HG03139 (cell line): ENCODE measurements around the gene GOLGA8K.
"Not testable (repeated sequence)": the region's sequence is repeated elsewhere in the genome, so short reads cannot be mapped to it uniquely, and the experiment has no call there.

ENCODE experiments used
- ATAC-seq: cut with Tn5 transposase; IDR thresholded peaks from one replicate; pipeline ENCODE4 v1.9.1; 2021; ENCODE audit not compliant: unreplicated experiment

The GOLGA8K gene, protein sequence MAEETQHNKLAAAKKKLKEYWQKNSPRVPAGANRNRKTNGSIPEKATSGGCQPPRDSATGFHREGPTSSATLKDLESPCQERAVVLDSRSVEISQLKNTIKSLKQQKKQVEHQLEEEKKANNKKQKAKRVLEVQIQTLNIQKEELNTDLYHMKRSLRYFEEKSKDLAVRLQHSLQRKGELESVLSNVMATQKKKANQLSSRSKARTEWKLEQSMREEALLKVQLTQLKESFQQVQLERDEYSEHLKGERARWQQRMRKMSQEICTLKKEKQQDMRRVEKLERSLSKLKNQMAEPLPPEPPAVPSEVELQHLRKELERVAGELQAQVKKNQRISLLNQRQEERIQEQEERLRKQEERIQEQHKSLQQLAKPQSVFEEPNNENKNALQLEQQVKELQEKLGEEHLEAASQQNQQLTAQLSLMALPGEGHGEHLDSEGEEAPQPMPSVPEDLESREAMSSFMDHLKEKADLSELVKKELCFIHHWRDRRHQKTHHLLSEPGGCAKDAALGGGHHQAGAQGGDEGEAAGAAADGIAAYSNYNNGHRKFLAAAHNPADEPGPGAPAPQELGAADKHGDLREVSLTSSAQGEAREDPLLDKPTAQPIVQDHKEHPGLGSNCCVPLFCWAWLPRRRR

DNA sequence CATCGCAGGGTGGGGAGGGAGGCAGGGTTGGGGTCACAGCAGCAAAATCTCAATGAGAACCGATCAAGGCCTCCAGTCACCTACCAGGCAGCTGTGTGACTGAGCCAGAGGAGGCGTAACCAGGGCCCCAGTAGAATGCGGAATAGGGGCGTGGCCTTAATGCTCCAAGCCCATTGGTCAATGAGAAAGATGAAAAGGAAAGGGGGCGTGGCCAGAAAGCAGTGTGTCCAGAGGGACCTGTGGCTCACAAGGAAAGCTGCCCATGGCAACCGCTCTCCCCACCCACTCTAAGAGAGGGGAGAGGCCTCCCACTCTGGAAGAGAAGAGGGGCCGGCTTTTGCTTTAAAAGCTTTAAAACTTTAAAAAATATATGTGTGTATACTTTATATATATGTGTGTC is at the start of gene GOLGA8K:
Gene GOLGA8K, minus strand, starts transcription at position 101 of the 400 bp plus-strand sequence. Its CDS starts 98 bp downstream, at position 3.
- ATAC-seq = not testable (repeated sequence)

DNA sequence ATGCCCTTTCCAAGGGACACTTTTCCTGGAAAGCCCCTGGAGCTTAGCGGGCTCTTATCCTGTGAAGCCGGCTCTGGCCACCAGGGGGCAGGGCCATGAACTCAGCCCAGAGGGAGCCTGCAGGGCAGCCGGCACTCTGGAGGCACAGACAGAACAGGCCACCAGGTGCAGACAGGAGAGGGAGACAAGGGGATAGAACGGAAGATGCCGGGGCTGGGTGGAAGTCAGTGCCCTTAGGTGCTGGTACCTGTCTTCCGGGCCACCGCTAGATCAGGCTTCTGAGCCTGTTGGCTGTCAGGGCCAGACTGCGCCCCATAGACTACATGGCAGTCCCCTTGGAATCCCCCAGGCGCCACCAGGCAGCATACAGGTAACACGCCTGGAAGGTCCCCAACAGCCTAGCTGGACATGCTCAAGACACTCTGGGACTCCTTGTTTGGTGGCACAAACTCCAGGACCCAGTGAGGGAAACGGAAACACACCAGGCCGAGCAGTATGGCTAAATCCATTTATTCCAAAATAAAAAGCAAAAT is 37.4 kb upstream of the GOLGA8K start:
- not testable (repeated sequence) for ATAC-seq

DNA sequence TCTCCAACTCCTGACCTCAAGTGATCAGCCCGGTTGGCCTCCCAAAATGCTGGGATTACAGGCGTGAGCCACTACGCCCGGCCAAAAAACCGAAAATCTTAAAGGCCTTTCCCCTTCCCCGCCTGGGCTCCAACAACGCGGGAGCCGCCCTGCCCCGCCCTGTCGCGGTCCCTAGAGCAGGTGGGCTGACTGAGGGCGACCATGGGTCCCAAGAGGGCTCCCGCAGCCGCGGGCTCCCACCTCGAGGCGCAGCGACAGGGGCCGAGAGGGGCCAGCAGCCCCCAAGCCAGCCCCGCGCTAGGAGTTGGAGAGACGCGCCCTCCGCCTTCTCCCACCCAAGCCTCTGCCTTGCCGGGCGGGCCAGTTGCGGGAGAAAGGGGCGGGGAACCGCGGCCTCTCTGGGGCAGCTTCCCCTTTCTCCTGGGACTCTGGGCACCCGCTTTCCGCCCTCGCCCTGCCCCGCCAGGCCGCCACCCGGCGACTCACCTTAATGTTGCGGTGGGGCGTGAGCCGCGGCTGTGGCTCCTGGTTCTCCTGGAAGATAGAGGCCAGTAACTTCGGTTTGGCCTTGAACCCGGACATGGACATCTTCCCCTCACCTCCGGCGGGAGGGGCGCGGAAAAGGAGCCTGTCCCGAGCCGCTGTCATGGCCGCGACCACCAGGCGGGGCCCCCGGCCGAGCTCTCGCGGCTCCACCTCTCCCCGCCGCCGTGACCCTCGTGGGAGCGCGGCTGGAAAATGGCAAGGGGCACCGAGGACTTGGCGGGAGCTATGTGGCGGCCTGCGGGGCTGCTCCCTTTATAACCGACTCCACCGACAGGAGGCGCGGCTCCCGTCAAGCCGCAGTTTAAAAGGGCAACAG is 31.2 kb upstream of the GOLGA8K start:
- ATAC-seq = not testable (repeated sequence)

DNA sequence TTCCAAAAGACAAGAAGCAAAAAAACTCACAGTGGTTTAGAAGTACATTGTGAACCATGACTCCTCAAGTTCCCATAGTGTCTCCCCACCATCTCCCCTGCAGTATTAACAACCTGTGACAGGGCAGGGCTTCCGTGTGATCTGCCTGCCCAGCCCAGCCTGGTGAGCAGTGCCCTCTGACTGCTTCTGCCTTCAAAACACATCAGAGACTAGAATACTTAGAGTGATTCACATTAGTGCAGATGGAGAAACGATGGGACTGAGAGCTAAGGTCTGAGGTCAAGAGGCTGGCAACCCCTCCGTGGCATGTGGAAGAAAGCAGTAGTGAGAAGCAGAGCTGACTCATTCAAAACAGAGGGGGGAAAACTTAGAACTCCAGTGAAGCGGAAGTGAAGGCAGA is 24.5 kb upstream of the GOLGA8K start:
- not testable (repeated sequence) for ATAC-seq

DNA sequence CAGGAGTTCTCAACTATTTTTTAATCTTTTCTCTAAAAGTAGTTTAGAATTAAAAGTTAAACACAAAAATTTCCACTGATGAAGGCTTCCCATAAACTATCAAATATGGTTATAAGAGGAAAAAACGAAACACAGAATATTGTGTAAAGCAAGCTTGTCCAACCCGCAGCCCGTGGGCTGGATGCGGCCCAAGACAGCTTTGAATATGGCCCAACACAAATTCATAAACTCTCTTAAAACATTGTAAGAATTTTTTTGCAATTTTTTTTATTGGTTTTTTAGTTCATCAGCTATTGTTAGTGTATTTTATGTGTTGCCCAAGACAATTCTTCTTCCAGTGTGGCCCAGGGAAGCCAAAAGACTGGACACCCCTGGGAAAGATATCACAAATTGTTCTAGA is 23.4 kb upstream of the GOLGA8K start:
- not testable (repeated sequence) for ATAC-seq

DNA sequence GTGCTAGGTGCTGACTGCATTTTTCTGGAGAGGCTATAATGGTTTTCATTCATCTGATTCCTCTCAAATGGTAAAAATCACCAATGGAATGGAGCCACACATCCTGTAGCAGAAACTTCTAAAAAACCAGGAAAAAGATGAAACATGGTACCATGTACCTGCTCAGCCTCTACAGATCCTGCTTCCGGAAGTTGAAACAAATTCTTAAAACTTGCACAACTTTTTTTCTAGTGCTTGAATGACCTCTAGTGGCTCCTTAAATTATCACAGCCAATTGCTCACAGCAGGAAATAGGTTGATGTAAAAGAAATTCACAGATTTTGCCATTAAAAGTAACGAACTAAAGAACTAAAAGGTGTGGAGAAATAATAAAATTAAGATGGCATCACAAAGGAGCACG is 4.8 kb upstream of the GOLGA8K start:
- ATAC-seq = not testable (repeated sequence)

DNA sequence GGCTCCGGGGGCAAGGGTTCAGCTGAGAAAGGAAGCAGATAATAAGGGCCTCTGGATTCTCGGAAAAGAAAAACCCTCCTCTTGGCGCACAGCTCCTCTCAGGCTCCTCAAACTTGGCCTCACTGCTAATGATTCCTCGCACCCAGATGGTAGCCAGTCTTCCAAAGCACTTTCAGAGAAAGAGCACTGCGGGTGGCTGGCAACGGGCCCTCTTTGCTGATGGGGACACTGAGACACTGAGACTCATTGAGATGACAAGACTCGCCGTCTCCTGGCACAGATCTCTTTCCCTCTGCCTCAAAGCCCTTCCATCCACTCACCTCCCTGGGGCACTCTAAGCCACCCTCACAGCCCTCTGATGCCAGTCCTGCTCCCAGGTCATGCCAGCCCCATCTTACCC is 6.6 kb downstream of the GOLGA8K start:
- ATAC-seq = not testable (repeated sequence)

DNA sequence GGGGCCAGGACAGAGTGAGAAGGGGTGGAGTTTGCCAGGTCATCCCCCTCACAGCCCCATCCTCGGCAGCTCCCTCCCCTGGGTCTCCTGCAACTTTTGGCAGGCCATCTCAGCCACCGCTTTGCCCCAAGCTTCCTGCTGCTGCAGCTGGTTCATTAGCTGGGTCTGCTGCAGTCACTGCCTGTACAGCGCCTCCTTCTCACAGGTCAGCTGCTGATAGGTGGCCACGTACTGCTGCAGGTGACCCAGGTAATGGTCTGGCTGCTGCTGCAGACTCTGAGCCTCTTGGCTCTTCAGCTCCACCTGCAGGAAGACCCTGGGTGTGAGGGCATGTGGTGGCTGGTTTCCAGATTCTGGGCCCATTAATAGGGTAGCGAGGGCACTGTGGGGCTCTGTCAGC is 8.3 kb downstream of the GOLGA8K start:
- ATAC-seq = not testable (repeated sequence)

DNA sequence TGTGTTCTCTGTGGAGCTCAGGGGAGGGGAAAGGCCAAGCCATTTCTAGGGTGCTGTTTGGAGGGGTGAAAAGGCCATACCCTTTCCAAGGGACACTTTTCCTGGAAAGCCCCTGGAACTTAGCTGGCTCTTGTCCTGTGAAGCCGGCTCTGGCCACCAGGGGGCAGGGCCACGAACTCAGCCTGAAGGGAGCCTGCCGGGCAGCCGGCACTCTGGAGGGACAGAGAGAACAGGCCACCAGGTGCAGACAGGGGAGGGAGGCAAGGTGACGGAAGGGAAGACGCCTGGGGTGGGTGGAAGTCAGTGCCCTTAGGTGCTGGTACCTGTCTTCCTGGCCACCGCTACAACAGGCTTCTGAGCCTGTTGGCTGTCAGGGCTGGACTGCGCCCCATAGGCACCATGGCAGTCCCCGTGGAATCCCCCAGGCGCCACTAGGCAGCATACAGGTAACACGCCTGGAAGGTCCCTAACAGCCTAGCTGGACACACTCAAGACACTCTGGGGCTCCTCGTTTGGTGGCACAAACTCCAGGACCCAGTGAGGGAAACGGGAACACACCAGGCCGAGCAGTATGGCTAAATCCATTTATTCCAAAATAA is 14.9 kb downstream of the GOLGA8K start:
- ATAC-seq = not testable (repeated sequence)

DNA sequence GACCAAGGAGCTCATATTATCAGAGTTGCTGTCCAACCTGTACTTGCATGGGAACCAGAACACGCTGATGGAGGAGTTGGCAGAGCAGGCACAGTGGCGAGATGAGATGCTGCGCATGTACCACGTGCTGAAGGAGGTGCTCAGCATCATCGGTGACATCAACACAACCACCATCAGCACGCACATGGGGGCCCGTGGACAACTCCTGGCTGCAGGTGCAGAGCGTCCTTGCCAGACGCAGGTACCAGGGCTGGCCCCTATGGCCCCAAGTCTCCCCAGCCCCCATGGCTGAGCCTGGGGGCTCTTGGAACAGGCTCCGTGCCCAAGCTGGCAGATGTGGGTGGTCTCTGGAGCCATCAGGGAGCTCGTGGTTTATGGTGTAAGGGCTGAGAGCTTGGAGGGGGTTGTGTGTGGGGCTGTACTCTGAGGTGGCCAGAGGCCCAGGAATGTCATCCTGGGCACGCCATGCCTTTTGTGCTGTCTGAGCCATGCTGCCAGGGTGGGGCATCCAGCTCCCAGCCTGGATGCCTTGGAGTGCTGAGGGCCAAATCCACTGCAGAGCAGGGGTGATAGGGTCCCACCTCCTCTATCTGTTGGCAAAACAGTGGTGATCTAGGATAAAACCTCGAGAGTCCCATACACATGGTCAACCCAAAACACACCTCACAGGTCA is 17.1 kb downstream of the GOLGA8K start:
- not testable (repeated sequence) for ATAC-seq

DNA sequence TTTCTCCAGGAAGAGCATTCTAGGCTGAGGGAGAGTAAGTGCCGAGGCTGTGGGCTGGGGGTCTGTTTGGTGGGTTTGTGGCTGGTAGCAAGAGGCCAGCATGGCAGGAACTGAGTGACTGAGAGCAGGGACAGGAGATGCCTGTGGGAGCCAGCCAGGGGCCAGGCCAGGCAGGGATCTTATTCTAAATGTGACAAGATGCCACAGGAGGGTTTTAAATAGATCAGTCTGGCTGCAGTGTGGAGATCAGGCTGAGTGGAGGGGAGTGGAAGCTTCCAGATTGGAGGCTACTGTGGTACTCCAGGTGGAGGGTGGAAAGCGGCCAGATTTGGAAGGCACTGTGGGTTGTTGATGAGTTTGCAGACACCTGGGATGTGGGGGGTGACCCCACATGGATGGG is 28.9 kb downstream of the GOLGA8K start:
- not testable (repeated sequence) for ATAC-seq

DNA sequence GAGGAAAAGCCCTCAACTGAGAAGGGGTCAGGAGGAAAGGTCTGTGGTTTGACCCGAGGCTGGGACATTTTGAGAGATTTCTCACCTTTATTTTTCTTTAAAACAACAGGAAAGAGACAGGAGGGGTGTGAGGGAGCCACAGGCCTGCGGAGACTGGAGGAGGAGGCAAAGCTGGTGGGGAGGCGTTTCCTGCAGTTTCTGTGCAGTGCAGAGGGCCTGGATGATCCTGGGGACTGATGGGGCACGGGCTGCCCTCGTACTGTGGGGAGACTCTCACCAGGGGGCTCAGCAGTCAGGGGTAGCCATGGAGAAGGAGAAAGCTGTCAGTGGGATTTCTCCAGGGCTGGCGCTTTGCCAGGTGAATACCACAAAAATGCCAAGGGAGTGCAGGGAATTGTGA is 29.4 kb downstream of the GOLGA8K start:
- not testable (repeated sequence) for ATAC-seq

DNA sequence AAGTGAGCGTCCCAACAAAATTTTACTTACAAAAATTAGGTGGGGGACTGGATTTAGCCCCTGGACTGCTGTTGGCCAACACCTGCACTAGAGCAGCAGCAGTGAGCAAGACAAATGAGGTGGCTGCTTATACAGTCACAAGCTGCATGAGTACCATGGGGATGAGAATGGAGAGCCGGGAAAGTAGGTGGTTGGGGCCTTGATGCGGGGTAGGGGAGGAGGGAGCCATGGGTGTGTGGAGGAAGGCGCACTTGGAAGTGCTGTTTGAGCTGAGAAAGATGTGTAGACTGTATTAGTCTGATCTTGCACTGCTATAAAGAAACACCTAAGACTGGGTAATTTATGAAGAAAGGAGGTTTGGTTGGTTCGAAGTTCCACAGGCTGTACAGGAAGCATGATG is 31.0 kb downstream of the GOLGA8K start:
- not testable (repeated sequence) for ATAC-seq

DNA sequence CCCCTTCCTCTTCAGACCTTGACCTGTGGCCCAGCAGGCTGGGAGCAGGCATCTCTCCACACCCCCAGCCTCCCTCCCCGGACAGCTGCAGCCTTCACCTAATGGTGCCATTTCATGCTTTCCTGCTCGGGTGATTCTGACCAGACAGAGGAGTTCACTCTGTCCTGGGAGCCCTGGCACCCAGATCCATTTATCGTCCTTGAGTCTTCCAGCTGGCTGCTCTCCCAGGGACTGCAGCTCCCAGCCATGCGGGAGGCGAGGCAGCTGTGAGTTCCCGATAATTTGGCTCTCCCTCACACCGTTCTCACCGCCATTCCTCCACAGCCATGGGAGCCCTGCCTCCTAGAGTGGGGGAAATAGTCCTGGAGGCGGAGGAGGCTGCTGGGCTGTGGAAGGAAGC is 32.6 kb downstream of the GOLGA8K start:
- ATAC-seq = not testable (repeated sequence)

DNA sequence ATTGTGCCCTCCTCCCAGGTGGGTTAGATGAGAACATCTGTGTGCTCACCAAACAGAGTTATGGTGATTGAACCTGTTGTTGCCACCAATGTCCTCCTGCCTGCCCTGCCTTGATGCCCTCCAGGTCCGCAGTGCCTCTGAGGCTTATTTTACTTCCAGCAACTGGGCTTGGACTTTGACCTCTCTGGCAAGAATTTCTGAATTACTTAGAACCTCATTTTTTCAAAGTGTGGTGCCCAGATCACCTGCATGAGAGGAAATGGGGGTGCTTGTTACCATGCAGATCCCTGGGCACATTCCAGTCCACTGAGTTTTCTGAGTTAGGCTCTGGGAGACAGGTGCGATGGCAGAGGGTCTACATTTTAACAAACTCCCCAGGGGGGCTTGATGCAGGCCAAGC is 33.0 kb downstream of the GOLGA8K start:
- not testable (repeated sequence) for ATAC-seq

DNA sequence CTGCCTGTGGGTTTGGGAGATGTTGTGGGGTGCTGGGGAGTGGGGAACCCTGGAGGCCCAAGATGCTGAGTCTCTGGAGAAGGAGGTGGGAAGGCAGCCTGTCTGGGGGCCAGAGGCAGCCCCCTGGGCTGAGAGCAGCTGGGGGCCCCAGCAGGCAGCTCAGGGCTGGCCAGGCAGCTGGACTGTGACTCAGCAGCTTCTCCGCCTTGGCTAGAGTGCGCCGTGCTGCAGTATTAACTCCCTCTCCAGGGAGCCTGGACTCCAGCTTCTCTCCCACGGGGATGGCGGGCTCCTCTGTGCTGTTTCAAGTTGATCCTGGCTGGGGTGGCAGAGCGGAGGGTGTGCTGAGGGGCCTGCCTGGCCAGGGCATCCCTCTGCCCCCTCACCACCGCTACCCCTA is 36.6 kb downstream of the GOLGA8K start:
- ATAC-seq = not testable (repeated sequence)

DNA sequence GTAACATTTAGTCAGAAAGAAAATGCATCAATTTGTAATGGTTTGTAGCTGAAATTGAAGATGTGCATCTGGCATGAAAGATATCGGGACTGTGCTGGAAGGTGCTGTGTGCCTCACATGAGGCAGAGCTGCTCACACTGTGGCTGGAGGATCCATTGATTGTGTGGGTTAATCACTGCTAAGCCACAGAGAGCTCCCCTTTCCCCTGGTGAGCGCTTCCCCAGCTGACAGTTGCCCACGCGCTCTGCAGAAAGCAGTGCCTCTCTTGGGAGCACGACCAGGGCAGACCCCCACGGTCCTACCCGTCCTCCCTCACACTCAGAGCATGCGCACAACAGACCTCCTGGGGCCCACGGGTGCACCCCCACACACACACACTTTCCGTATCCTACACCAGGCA is 37.1 kb downstream of the GOLGA8K start:
- not testable (repeated sequence) for ATAC-seq

DNA sequence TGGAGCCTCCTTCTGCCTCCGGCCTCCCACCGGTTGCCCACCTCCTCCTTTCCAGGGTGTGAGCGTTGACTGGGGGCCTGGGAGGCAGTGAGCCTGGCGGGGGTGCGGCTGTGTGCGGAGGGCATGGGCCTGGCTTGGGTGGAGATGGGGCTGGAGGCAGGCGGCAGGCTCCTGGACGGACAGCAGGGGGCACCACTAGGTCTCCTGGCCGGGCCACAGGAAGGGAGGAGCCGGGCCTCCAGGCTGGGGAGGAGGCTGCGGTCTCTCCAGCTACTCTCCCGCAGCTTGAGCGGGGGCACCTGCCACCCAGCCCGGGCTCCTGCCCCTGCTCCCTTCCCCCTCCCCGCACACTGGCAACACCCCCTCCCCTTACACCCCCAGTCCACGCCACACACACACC is 38.1 kb downstream of the GOLGA8K start:
- not testable (repeated sequence) for ATAC-seq

DNA sequence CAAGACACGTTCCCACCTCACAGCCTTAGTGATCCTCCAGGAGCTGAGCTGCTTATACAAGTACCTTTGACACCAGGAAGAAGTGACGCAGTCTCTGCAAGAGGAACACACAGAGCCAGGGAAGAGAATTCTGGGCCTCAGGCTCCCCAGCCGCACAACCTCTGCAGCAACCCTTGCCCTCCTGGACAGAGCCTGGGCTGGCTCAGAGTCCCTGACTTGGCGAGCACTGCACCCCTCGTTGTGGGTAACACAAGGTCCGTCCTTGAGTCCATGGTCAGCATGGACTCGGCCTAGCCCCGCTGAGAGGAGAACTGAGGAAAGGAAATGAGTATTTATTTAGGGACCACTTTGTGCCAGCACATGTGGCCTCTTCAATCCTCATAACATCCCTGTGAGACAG is 39.6 kb downstream of the GOLGA8K start:
- not testable (repeated sequence) for ATAC-seq

DNA sequence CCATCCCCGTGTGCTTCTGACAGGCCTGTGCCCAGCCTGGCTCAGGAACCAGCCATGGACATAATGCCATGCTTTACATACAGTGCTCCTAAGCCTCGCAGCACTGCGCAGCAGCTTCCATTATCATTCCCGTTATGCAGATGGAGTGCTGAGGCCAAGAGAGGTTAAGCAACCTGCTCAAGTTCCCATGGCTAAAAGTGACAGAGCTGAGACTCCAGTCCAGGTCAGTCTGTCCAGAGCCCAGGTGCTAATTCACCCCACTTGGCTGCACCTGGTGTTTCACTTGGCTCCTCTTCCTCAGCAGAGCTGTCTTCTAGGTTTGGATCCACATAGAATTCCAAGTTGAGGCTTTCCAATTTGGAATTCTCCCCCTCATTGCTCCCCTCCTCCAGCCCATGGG is 41.4 kb downstream of the GOLGA8K start:
- ATAC-seq = not testable (repeated sequence)
